Measurements from ENCODE around the gene TNRC6C.

GRCh38 chr17:78045316-78045715, 86.8 kb downstream of the TNRC6C start:
- TF ChIP-seq CTCF (IDR thresholded peaks at IDR 0.05), result no peak
- no peak for TF ChIP-seq POLR2AphosphoS5 (IDR thresholded peaks at IDR 0.05)
- no peak for TF ChIP-seq POLR2A (IDR thresholded peaks at IDR 0.05)
- no peak for TF ChIP-seq EP300 (IDR thresholded peaks at IDR 0.05)

Data from suprapubic skin (tissue), 4 donors.